GM21423 (cell line): ENCODE measurements around the gene CPM.
"Not testable (repeated sequence)": the region's sequence is repeated elsewhere in the genome, so short reads cannot be mapped to it uniquely, and the experiment has no call there.

Source experiments
- ATAC-seq: cut with Tn5 transposase; IDR thresholded peaks from one replicate; pipeline ENCODE4 v1.9.1; 2021; ENCODE audit warnings: mild to moderate bottlenecking, moderate library complexity; ENCODE audit not compliant: unreplicated experiment

The CPM gene

GRCh38 chr12:68855771-68856170 lies 77.2 kb downstream of the CPM start:
- ATAC-seq = no peak

GRCh38 chr12:68855111-68855510 lies 77.9 kb downstream of the CPM start:
- no peak for ATAC-seq

- no peak for ATAC-seq
Measured at GRCh38 chr12:68854554-68854953, 78.4 kb downstream of the CPM start.

- no peak for ATAC-seq
Measured at GRCh38 chr12:68854078-68854468, 78.9 kb downstream of the CPM start.

GRCh38 chr12:68853396-68854077 lies 79.4 kb downstream of the CPM start:
- no peak for ATAC-seq

GRCh38 chr12:68851592-68852306 lies 81.2 kb downstream of the CPM start:
- no peak for ATAC-seq

- ATAC-seq = no peak
Measured at GRCh38 chr12:68850390-68850789, 82.6 kb downstream of the CPM start.

- ATAC-seq = no peak
Measured at GRCh38 chr12:68846811-68847210, 86.2 kb downstream of the CPM start.

- no peak for ATAC-seq
Measured at GRCh38 chr12:68844788-68845695, 87.9 kb downstream of the CPM start.

GRCh38 chr12:68844318-68844745 lies 88.6 kb downstream of the CPM start:
- no peak for ATAC-seq

GRCh38 chr12:68842784-68843567 lies 90.0 kb downstream of the CPM start:
- no peak for ATAC-seq

GRCh38 chr12:68842123-68842522 lies 90.8 kb downstream of the CPM start:
- no peak for ATAC-seq

- ATAC-seq = no peak
Measured at GRCh38 chr12:68841717-68842116, 91.3 kb downstream of the CPM start.

- not testable (repeated sequence) for ATAC-seq
Measured at GRCh38 chr12:68841175-68841574, 91.8 kb downstream of the CPM start.

- no peak for ATAC-seq
Measured at GRCh38 chr12:68839183-68840147, 93.5 kb downstream of the CPM start.

GRCh38 chr12:68838046-68838886 lies 94.7 kb downstream of the CPM start:
- ATAC-seq = no peak

- ATAC-seq = no peak
Measured at GRCh38 chr12:68837215-68837614, 95.8 kb downstream of the CPM start.

- ATAC-seq = no peak
Measured at GRCh38 chr12:68835333-68835908, 97.5 kb downstream of the CPM start.
